HG02981 (cell line): ENCODE measurements around the gene HELZ2.
"Not testable (repeated sequence)": the region's sequence is repeated elsewhere in the genome, so short reads cannot be mapped to it uniquely, and the experiment has no call there.

Experiments
- ATAC-seq: cut with Tn5 transposase; IDR thresholded peaks from one replicate; pipeline ENCODE4 v1.9.1; 2021; ENCODE audit warnings: mild to moderate bottlenecking, moderate library complexity; ENCODE audit not compliant: unreplicated experiment

Gene HELZ2

DNA sequence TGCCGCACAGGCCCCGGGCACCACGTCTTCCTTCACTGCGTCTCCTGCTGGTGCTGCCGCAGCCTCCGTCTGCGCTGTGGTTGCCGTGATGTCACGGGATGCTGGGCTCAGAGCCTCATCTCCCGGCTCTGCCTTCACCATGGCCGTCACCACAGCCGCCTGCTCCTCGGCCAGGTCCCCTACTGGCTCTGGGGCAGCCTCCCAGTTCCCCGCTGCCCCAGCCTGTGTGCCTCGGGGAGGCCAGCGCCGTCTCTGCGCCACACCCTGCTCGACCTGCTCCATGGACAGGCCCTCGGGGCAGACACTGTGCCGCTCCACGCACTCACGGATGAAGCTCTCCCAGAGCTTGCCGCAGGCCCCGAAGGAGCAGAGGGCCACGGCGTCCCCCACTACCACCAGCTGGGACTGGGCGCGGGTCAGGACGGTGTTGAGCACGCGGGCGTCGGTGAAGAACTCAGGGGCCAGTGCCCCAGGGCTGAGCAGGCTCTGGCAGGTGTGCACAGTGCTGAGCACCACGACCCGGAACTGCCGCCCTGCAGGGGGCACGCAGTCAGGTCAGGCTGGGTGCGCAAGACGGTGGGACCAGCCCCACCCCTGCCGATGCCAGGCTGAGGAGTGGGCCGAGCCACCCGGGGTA is 8.2 kb downstream of the HELZ2 start:
- no peak for ATAC-seq

DNA sequence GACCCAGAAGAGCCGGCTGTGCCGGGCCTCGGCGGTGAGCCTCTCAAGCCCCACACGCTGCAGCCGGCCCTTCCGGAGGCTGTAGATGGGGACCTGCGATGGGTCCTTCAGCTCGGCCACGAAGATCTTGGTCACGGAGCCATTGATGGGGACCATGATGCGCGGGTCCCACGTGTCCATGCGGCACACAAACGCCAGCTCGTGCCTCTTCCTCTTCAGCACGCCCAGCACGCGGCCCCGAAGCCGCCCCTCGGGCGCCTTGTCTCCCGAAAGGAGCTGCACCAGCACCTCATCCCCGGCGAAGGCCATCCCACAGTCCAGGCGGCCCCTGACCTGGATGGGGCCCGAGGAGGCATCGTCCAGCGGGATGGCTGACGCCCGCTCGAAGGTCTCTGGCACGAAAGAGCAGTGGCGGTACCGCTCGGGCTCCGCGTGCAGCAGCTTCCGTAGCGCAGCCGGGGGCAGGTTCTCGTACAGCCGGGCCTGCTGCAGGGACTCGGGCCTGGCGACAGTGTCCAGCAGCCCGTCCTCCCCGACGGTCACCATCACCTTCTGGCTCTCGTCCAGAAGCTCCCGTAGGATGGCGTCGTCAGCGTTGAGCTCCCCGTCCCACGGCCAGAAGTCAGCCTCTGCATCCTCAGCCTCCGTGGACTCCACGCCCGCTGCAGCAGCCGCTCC is 8.9 kb downstream of the HELZ2 start:
- no peak for ATAC-seq

DNA sequence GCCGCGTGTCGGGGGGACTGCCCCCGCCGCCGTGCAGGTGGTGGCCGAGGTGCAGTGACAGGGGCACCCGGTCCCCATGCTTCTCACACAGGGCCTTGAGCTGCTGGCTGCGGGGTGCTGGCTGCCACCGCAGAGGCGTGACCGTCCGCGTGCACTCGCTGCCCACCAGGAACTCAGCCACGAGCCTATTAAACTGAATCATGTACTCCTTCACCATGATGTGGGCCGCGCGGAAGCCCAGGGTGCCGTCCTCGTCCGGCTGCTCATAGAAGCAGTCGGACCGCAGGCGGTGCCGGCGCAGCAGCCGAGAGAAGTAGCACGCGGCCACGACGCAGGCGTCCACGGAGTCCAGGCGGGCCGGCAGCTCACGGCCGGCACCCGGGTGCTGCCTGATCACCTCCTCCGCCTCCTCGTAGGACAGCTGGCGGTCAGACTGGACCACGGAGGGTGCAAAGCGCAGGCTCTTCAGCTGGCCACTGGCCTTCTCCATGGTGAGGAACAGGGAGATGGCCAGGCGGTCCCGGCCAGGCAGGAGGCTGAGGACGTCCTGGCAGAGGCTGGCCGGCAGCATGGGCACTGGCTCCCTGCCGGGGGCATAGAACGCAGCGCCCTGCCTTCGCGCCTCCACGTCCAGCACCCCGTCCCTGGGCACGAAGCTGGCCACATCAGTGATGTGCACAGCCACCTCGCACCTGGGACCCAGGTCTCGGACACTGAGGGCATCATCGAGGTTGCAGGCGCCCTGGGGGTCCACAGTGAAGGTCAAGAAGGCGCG is 9.8 kb downstream of the HELZ2 start:
- ATAC-seq: no peak

DNA sequence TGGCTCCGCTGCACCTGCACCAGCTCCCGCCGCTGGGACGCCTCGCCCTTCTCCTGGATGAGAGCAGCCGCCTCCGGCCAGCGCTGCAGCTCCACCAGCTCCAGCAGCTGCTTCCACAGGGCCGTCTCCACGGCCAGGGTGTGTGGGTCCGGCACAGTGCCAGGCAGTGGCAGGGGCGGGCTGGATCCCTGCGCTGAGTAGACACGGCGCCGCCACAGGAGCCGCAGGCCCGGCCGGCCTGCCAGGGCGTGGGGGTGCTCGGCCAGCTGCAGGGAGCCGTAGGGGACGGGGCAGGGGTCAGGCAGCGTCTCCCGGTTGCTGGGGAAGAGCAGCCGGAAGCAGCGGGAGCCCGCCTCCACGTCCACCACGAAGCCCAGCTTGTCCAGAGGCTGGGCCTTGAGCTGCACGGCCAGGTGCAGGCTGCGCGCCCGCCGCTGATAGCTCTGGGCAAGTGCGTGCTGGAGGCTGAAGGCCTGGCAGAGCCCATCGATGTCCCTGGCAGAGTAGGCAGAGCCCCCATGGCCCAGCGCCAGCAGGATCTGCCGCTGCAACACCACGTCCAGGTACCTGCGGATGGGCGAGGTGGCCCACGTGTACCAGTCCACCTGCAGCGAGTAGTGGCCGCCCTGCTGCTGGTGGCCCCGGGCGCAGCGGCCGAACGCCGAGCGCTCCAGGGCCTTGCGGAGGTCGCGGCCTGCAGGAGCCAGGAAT is 10.7 kb downstream of the HELZ2 start:
- no peak for ATAC-seq

DNA sequence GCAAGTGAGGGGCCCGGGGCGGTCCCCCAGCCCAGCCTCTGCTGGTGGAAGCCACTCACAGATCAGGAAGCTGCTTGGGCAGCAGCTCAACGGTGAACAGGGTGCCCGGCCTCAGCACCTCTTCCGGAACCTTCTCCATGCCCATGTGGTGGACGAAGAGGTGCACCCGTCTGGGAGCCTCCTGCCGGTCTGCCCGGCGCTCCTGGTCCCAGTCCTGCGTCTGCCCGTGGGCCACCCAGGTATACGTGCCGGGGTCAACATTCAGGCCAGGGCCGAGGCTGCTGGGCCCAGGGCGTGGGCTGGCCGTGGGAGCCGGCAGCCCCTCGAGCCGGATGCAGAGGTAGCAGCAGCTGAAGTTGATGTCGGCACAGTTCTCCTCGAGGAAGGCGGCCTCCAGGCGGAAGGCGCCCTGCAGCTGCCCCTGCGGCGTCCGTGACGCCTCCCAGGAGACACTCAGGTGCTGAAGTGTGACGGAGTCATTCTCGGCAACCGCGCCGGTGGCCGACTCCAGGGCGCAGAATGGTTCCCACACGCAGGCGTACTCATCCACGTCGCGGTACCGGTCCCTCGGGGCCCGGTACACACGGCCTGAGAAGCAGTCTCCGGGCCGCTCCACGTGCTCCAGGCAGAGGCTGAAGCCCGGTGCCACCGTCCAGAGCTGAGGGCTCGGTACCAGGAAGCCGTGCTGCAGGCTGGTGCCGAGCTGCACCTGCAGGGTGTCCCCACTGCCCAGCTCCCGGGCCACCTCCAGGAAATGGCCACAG is 11.4 kb downstream of the HELZ2 start:
- no peak for ATAC-seq

DNA sequence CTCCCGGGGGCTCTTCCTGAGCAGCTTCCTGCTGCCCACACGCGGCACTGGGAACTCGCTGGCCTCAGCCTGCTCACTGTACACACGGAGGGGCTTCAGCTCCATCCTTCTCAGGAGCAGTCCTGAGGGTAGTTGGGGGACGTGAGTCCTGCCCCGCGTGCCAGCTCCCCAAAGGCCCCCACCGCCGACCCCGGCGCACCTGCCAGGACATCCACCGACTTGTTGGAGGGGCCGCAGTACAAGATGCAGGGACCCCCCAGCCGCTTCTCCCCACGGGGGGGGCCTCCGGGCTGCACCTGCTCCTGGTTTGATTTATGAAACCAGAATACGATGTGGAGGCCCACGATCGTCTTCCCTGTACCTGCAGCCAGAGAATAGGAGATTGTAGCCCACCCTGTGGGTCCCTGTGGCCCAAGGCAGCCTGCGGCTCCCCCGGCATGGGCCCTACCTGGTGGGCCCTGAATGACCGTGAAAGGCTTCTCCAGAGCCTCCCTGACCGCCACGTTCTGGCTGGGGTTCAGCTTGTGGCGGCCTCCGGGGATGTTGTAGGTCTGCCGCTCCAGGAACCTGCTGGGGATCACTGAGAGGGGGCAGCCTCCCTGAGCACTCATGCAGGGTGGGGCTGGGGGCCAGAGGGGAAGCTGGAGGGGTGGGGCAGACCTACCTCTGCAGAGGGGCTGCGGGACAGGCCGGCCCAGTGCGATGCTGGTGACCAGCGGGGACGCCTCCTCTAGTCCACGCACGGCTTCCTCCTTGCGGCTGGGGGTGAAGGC is 12.2 kb downstream of the HELZ2 start:
- ATAC-seq: no peak

DNA sequence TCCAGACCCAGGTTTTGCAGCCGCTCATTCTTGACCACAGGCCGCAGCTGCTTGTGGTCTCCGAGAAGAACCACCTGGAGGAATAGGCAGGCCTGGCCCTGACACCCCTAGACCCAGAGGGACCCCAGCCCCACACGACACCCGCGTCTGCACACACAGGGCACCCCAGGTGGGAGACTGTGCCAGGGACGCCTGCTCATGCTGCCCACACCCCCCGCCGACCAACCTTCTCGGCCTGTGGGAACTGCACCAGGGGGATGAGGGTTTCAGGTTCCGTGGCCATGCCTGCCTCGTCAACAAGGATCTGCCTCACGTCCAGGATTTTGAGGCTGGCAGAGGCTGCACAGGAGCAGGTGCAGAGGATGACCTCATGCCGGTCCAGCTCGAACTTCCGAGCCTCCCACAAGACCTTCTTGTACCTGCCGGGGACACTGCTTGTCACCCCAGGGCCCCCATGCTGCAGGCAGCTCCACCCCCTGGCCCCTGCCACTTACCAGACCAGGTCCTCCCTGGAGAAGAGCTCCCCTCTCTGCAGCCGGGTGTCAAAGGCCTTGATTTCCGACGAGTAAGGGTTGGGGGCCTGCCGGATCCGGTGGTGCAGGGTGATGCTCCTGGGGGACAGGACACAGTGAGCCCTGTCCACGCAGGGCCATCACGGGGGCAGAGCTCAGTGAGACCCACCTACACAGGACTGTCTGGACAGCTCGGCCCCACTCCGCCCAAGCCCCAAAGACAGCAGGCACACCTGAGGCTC is 13.0 kb downstream of the HELZ2 start:
- ATAC-seq: no peak

DNA sequence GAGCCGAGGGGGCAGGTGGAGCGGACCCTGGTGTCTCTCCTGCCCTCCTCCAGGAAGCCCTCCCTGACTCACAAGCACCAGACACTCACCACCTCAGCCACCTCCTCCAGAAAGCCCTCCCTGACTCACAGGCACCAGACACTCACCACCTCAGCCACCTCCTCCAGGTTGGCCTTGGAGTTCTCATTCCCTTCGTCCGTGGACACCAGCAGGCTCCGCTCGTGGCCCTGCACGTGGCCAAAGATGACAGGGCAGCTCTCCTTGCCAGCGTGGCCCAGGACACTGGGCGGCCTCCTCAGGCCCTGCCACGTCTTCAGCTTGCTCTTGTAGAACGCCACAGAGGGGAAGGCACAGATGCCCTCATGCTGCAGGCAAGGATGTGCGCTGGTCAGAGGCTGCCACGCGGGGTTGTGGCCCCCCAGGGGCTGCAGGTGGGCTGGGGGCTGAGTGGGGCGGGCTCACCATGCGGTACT is 13.7 kb downstream of the HELZ2 start:
- ATAC-seq: no peak

DNA sequence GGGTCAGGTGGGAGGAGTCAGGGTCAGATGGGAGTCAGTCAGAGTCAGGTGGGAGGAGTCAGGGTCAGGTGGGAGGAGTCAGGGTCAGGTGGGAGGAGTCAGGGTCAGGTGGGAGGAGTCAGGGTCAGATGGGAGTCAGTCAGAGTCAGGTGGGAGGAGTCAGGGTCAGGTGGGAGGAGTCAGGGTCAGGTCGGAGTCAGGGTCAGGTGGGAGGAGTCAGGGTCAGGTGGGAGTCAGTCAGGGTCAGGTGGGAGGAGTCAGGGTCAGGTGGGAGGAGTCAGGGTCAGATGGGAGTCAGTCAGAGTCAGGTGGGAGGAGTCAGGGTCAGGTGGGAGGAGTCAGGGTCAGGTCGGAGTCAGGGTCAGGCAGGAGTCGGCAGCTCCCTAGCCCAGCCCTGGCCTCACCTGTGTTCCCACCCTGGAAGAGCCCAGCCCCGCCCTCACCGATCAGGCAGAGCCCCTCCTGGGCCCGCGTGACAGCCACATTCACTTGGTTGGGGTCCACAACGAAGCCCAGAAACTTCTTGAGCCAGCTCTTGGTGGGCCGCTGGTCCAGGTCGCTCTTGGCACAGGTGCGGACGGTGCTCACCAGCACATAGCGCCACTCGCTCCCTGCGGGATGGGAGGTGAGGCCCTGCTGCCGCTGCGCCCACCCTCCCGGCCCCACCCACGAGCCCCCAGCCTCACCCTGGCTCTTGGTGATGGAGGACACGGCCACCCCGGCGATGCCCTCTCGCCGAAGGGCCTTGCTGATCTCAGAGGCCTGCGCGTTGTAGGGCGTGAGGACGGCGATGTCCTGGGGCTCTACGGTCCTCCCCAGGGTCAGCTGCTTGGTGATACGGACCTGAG is 14.3 kb downstream of the HELZ2 start:
- ATAC-seq: not testable (repeated sequence)

DNA sequence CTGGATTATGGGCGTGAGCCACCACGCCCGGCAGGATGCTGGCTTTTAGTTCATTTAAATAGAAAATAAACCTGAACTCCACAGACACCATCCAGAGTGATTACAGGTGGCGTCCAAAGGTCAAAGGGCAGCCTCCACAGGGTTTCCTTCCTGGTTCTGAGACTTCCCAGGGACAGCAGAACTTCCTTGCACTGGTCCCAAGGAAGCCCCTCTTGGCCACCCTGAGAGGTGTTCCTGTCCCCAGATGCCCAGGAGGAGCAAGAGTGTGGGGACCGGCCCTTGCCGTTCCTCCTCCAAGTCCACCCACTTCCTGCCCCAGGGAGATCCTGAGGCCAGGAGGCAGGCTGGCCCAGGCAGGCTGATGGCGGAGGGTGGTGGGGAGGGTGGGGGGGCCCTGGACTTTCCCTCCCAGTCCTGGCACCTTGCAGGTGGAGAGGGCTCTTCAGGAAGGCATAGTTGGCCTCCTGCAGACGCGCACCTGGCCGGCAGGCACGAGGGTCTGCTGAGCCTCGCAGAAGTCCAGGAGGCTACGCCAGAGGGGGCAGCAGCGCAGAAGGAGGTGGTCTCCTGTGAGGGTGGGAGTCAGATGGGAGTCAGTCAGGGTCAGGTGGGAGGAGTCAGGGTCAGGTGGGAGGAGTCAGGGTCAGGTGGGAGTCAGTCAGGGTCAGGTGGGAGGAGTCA is 15.1 kb downstream of the HELZ2 start:
- ATAC-seq: no peak

DNA sequence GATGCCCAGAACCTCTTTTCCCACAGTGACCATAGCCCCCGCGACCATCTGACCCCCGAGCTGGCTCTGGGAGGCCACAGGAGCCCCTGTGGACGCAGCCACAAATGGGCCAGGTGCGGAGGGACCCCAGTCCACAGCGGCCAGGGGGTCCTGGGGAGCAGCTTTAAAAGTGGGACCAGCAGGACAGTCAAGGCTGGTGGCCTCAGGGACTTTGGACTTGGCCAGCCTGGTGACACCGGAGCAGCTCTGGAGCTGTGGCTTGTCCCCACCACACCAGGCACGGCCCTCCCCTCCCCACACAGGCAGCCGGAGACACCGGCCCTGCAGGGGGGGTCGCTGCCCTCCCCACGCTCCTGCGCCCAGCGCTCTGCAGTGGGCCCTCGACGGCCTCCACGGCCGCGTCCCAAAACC is 16.6 kb downstream of the HELZ2 start:
- no peak for ATAC-seq

DNA sequence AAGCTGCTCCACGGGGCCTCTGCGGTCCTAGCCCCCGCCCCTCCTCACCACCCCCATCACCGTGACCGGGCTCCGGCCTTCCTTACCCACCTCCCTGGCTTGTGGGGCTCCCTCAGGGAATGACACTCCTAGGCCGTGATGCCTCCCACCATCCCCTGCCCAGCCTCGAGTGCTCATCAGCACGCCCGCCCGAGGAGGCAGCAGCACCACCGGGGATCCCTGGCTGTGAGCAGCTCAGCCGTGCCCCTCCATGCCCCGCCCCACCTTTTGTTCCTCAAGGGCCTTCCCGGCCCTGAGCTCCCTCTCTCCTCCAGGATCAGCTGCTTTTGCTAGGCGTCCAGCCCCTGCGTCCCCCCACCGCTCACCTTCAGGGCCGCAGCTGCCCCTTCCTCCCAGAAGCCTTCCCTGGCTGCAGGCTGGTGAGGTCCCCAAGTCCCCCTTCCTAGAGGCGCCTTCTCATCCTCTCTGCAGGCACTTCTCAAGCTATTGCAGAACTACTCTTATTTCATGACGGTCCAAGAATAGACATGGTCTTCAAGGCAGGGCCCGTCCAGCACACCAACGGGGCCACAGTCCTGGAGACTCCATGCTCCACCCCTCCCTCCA is 17.1 kb downstream of the HELZ2 start:
- ATAC-seq: no peak

DNA sequence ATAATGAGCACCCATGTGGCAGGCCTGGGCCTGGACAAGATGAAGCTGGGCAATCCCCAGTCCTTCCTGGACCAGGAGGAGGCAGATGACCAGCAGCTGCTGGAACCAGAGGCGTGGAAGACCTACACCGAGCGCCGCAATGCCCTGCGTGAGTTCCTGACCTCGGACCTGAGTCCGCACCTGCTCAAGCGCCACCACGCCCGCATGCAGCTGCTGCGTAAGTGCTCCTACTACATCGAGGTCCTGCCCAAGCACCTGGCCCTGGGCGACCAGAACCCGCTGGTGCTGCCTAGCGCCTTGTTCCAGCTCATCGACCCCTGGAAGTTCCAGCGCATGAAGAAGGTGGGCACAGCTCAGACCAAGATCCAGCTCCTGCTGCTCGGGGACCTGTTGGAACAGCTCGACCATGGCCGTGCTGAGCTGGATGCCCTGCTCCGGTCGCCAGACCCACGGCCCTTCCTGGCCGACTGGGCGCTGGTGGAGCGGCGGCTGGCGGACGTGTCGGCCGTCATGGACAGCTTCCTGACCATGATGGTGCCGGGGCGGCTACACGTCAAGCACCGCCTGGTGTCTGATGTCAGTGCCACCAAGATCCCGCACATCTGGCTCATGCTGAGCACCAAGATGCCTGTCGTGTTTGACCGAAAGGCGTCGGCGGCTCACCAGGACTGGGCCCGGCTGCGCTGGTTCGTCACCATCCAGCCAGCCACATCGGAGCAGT is 18.2 kb downstream of the HELZ2 start:
- no peak for ATAC-seq

DNA sequence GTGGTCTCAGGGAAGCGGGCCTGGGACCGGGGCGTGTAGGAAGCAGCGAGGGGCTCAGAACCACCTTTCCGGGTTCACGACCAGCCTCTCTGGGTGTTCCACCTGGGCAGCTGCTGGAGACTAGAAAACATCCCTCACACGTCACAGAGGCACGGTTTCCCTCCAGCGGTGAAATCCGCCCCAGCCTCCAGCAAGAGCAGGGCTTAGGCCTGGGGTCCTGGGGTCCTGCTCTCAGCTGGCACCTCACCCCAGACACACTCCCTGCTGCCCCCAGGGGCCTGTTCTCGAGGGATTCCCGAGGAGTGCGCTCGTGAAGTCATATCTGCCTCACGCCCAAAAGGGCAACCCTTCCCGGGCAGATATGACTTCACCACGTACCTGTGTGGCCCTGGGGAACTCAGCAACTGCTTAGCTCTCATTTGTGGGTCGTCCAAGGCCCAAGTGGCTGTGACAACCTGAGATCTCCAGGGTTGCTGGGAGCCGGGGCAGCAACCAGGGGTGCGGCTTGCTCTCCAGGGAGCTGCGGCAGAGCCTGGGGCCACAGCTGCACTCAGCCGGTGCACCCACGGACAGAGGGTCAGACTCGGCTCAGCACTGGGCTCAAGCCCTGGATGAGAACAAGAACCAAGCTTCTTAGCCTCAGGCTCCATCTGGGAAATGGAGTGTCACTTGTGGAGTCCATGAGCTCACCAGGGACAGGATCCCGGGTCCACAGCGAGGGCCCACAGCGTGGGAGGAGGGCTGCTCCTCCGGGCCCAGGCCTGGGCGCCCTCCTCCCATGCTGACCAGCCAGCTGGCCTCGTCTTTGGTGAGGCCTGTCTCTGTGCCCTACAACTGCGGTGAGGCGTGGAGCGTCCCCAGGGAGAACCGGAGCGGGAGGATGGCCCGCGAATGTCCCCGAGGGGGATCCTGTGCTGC is 19.4 kb downstream of the HELZ2 start:
- no peak for ATAC-seq

DNA sequence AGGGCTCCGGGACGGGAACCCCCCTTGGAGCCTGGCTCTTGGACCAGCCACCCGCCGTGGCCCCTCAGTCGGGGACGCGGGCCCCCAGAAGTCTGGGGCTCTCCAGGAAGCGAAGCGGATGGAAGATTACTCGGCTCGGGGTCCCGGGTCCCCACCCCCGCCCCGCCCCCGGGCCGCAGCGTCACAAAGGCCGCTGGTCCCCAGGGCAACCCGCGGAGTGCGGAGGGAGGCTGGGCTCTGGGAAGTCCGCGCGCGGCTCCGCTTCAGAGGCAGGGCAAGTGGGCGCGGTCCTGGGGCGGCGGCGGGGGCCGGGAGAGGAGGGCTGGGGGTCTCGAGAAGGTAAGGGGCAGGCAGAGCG is 20.1 kb downstream of the HELZ2 start, which contains the start of gene FNDC11:
Gene FNDC11 (plus strand): TSS at position 227 of the 358 bp plus-strand sequence. CDS start 1,505 bp downstream, outside the sequence.
- peak; percentile 17 for ATAC-seq
